HG02610 (cell line): ENCODE data around the gene VPS4B.

Experiments
- ATAC-seq: cut with Tn5 transposase; IDR thresholded peaks from one replicate; pipeline ENCODE4 v1.9.1; 2021; ENCODE audit warnings: mild to moderate bottlenecking, moderate library complexity; ENCODE audit not compliant: unreplicated experiment

The VPS4B gene

DNA sequence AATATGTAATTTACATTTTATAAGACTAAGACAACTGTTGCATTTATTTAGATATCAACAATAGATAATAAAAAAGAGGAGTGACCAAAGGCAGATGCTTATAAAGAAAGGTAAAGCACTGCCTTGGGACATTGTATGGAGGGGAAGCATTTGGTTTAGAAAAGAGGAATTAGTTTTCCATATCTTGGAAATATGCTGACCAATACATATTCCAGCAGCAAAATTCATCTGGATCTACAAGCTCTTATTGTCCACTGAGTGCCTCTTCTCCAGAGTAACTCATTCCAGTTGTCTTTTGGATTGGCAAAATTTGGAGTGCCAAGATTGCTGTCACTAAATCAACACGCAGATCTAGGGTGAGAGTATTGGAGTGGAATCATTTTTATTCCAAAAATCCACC is 8.9 kb upstream of the VPS4B start:
- ATAC-seq: no peak

DNA sequence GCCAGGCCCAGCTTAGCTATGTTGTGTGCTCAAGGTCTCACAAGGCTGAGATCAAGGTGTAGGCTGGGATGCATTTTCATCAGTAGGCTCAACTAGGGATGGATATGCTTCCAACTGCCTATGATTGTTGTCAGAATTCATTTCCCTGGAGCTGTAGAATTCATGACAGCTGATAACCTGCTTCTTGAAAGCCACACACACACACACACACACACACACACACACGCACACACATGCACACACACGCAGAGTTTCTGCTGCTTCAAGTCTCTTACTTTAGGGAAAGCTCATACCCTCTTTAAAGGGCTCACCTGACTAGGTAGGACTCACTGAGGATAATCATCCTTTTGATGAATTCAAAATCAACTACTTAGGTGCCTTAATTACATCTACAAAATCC is 8.2 kb upstream of the VPS4B start:
- ATAC-seq: no peak

- no peak for ATAC-seq
Observed at GRCh38 chr18:63427558-63427957, 5.3 kb upstream of the VPS4B start.

- peak; percentile 27 for ATAC-seq
Observed at GRCh38 chr18:63422864-63423304, 608 bp upstream of the VPS4B start.

- ATAC-seq: no peak
Observed at GRCh38 chr18:63421514-63421913, 762 bp downstream of the VPS4B start.

GRCh38 chr18:63412953-63413352 is 9.3 kb downstream of the VPS4B start:
- ATAC-seq: no peak

- ATAC-seq: no peak
Observed at GRCh38 chr18:63410792-63411191, 11.5 kb downstream of the VPS4B start.

DNA sequence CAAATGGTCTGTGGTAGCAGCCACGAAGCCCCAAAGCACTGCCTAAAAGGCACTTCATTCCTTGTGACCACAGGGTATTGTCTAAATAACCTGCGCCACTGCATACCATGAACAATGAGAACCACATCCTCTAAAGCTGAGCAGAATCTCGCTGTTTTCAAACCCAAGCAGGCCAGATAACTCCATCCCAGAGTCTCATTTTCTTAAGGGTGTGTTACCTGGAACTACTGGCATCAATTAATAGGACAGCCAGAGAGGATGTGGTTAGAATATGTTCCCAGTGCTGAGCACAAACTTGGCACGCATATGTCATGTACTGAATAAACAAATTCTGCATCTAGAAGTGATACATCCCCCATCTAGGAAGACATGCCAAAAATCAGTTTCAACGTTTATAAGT is 13.0 kb downstream of the VPS4B start:
- no peak for ATAC-seq

DNA sequence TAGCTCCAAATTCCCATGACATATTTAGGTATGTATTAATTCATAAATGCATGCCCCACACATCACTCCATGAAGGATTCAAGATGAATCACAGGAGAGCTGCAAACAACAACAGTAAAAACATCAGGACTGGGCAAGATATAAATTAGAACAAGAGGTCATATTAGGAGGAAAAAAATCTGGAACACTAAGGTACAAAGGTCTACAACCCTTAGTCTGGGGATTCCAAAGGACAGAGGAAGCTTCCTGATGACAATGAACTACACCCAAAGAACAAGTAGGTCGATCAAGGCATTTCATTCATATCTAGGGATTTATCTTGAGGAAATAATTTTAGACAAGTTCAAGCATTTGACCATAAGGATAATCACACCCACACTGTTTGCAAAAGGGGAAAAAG is 14.5 kb downstream of the VPS4B start:
- no peak for ATAC-seq

- ATAC-seq: no peak
Observed at GRCh38 chr18:63405986-63406385, 16.3 kb downstream of the VPS4B start.

DNA sequence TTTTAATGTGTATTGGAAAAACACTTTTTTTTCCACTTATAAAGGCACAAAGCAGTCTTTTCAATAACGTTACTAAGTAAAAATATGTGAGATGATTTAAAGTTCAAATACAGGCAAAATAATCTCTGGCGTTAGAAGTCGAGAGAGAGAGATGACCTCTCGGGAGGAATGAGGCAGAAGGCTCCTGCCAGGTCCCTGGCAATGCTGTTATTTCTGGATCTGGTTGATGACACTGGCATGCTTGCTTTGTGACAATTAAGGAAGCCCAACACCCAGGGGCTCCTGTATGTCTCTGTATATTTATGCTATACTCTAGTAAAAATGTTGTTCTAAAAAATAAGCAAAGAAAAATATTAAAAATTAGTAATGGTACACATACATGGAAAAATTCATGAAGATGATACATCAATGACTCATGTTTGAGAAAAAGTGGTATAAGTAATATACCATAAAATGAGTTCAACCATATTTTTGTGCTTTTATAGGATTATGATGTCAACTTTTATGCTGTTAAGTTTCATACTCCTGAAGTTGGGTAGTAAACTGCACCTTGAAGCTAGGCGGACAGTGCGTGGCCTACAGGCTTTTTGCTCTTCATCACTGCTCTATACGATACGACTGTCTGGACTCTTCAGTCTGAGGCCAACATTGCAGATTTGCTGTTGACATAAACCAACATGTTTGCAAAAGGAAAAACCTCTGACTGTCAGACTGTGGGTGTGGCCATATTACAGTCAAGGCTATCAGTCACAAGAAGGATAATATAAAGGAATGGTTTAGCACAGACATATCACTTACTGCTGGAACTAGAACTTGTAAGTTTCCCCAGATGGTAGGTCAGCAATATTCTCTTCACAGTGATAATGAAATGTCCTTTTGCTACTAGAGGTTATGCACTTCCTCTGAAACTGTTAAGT is 19.8 kb downstream of the VPS4B start:
- ATAC-seq: no peak

DNA sequence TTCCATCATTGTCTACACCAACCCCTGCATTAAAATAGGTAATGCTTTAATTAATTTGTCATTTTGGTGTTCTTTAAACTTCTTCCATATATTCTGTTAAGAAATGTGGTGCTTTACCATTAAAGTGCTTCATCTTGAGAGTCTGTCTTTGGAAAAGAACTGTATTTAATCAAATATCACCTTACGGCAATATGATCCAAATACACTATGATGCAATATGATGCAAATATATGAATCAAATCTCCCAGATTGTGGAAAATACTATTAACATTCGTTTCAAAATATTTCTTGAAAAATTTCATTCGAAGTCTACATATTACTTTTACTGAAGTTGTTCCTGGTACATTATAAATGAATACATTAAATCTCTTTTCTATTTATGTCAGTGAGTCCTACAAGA is 23.0 kb downstream of the VPS4B start:
- no peak for ATAC-seq

DNA sequence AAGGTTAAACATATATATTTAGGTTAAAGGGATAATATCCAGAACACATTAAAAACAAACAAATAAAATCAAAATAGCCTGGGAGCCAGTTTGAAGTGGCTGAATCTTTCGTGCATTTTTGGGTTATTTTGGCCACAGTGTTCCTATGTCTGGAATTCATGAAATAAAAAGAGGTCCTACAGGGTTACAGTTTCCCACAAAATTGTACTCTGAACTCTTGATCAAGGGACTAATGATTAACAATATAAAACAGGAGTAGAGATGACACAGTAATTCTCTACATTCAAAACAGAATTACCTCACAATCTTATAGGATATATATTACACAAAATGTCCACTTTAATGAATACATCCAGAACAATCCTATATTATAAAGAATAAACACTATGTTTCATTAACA is 24.9 kb downstream of the VPS4B start:
- no peak for ATAC-seq

- ATAC-seq: no peak
Observed at GRCh38 chr18:63395503-63395902, 26.8 kb downstream of the VPS4B start.

- ATAC-seq: no peak
Observed at GRCh38 chr18:63394954-63395353, 27.3 kb downstream of the VPS4B start.

DNA sequence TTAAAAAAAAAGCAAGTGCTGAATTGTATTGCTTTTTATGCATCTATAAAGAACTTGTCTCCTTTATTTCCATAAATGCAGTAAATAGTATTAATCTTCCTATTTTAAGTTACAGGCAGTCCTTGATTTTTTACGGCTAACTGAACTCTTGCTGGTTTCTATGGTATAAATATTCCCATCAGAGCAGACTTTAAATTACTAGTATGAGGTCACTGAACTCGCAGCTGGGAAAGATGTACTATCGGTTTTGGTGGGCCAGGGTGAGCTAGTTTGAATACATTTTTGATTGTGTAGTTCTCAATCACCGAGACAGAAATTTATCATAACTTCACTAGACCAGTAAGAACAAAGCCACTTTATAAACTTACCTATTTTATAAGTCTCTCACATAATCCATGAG is 34.4 kb downstream of the VPS4B start:
- no peak for ATAC-seq

DNA sequence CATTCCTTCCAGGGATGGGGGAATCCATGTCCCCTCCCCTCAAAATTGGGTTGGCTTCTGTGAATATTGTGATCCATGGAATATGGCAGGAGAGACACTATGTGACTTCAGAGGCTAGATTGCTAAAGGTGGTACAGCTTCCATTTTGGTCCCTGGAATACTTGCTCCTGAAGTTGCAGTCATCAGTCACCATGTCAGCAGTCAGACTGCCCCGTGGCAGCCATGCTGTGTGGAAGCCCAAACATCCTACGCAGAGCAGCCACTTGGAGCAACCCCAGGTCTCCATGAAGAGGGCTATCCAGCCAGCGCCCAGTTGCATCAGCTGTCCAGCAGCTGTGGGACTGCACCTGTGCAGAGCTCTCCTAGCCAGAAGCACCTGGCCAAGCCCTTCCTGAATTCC is 39.4 kb downstream of the VPS4B start:
- ATAC-seq: no peak

- ATAC-seq: no peak
Observed at GRCh38 chr18:63379639-63379962, 42.7 kb downstream of the VPS4B start.

DNA sequence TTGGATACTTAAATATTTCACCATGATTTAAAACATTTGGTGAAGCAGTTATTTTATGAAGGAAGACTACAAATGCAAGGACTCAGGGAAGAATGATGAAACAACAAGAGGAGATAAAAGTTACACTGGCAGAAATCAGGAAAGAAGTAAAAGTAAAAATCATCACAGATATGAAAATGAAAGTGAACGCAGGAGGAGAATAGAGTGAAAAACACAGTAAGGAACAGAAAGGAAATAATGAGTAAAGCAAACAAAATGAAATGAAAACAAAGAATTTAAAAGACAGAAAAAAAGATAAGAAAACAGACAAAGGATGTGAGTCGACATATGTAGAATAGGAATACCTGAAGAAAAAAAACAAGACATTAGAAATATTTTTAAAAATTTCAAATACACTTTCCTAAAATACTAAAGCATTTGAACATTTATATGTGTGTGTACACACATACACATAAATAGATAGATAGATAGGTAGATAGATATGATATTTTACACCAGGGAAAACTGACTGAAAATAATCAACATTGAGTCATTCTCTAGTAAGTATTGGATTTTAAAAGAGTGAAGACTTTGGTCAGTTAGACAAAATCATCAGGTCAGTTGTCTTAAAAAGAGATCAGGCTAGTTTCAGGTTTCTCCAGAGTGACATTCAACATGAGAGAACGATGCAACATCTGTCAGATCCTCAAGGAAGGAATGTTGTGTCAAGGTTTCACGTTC is 43.2 kb downstream of the VPS4B start:
- peak; percentile 57 for ATAC-seq

DNA sequence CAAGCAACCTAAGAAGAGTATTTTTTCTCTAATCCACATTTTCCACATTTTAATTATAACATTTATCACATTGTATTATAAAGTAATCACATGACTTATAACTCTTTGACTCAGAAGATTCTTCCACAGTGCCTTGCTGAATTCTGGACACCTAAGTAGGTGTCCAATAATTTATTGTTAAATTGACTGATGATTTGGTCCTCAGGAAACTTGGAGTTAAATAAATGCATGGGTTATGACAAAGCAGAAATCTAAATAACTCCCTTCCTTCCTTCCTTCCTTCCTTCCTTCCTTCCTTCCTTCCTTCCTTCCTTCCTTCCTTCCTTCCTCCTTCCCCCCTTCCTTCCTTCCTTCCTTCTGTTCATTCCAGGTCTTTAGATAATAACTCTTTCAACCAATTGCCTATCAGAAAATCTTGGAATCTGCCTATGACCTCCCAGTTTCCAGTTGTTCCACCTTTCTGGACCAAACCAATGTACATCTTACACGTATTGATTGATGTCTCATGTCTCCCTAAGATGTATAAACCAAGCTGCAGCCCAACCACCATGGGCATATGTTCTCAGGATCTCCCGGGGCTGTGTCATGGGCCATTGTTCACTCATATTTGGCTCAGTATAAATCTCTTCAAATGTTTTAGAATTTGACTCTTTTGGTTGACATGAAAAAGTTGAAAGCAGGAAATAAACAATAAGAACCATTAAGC is 44.8 kb downstream of the VPS4B start:
- ATAC-seq: no peak

- ATAC-seq: no peak
Observed at GRCh38 chr18:63376538-63376937, 45.7 kb downstream of the VPS4B start.

DNA sequence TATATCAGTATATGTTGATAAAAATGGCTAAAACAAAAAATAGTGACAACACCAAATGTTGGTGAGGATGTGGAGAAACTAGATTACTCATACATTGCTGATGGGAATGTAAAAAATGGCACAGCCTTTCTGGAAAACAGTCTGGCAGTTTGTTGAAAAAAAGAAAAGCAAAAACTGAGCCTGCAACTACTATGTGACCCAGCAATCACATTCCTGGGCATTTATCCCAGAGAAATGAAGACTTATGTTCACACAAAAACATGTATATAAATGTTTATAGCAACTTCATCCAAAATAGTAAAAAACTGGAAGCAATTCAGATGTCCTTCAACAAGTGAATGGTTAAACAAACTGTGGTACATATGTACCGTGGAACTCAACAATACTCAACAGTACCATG is 47.7 kb downstream of the VPS4B start:
- ATAC-seq: no peak
